ENCODE data around the gene AMACR. TPM values are rescaled to one million over a fixed set of nuclear protein-coding genes. Genes with fewer than 3 reads are reported as not detected.
A peak's percentile ranks its signal among the peaks of the same experiment; 100 is the strongest.

AMACR gene
- total and polyA plus RNA-seq, 2 of the 8 experiments (the other 6 are each of a cell fraction or from before 2014, with no cell fraction given), result 9.1 to 12.6 TPM

DNA sequence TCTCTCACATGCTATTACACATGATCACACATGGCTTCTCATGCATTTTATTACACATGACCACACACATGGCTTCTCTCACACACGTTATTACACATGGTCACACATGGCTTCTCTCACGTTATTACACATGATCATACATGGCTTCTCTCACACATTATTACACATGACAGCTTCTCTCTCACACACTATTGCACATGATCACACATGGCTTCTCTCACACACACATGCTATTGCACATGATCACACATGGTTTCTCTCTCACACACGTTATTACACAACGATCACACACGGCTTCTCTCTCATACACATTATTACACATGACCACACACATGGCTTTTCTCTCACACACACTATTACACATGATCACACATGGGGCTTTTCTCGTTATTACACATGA is 22.4 kb downstream of the AMACR start:
- no peak overlapping the region for H3K18ac ChIP-seq (ENCODE audit: extremely low read depth, low read length)
- peak overlapping the region; percentile 32 for H3K56ac ChIP-seq (replicated peaks; ENCODE audit: insufficient read length, low read depth, low read length)
- H4K5ac ChIP-seq (ENCODE audit: insufficient read length, low read depth, low read length), result no peak overlapping the region
- no peak overlapping the region for H3K4ac ChIP-seq (replicated peaks; ENCODE audit: insufficient read length, low read depth, low read length)
- H4K20me1 ChIP-seq (replicated peaks in 1 of 2; ENCODE audit: control insufficient read depth in 1 of 2, insufficient read depth in 2 of 2, low read length in 2 of 2), result no peaks in the 10 kb centered on the region
- no peak overlapping the region for H3K14ac ChIP-seq (ENCODE audit: insufficient read length)
- H3K4me1 ChIP-seq (replicated peaks in 1 of 4; ENCODE audit: control insufficient read depth in 3 of 4, insufficient read depth in 4 of 4, low read length in 3 of 4), result no peaks in the 10 kb centered on the region; a peak in 1 of 7 replicates
- WGBS, 2 experiments (ENCODE audit: extremely low coverage in 1 of 2, insufficient coverage in 1 of 2, insufficient read length in 1 of 2, insufficient replicate concordance in 2 of 2, low coverage in 1 of 2, low lambda C conversion rate in 2 of 2, missing lambda C conversion rate in 1 of 2), result 88% methylated on average over 6 of the region's 6 CpGs; no CpG with 5 or more reads in 1 of the 2 experiments
- peak overlapping the region; percentile 5; the same call in 1 of the 2 replicates for H2BK12ac ChIP-seq (ENCODE audit: low read depth, low read length)
- H2AFZ ChIP-seq (ENCODE audit: low read length), result no peak overlapping the region
- no peak overlapping the region for H2BK15ac ChIP-seq (ENCODE audit: low read length)
- peaks cover 5% of the 10 kb centered on the region for H3K23me2 ChIP-seq (ENCODE audit: low read depth, low read length)
- H3K79me2 ChIP-seq (ENCODE audit: control insufficient read depth in 1 of 2, insufficient read depth in 2 of 2, low read length in 2 of 2), result no peaks in the 10 kb centered on the region
- no peak overlapping the region for H3K23ac ChIP-seq (ENCODE audit: insufficient read length)
- no peak overlapping the region for H4K91ac ChIP-seq (replicated peaks; ENCODE audit: insufficient read length, low read length)
- H3K27ac ChIP-seq (ENCODE audit: low read depth, low read length), result no peak overlapping the region
- ChIA-PET CTCF (ENCODE audit: partially characterized antibody) (no interaction called here), POLR2A (ENCODE audit: partially characterized antibody) (no interaction called here)
- H3K27me3 ChIP-seq (replicated peaks in 1 of 4; ENCODE audit: control insufficient read depth in 3 of 4, extremely low read depth in 1 of 4, insufficient read depth in 3 of 4, low read length in 3 of 4), result no peaks in the 10 kb centered on the region
- H3K4me2 ChIP-seq (ENCODE audit: insufficient read depth in 1 of 2, low read depth in 2 of 2, low read length in 2 of 2), result no peak overlapping the region
- no peak overlapping the region for H2BK20ac ChIP-seq (ENCODE audit: low read length)
- peak overlapping the region; percentile 95; the same call in 1 of the 2 replicates for H2AK5ac ChIP-seq (ENCODE audit: low read depth, low read length)
- H2BK120ac ChIP-seq (replicated peaks; ENCODE audit: low read depth, low read length), result no peak overlapping the region
- H3K79me1 ChIP-seq (ENCODE audit: low read depth, low read length), result no peaks in the 10 kb centered on the region
- DNase-seq (ENCODE audit: low read depth in 1 of 2, low spot score in 2 of 2) (no peak), FAIRE-seq (no peak)
- H3K36me3 ChIP-seq (ENCODE audit: control insufficient read depth in 2 of 4, insufficient read depth in 4 of 4, low read length in 3 of 4), result peaks cover 0 to 8% (median 4%) of the 10 kb centered on the region in 4 experiments; a peak in 5 of 8 replicates
- H4K8ac ChIP-seq (ENCODE audit: extremely low read depth, insufficient read depth, low read length), result no peak overlapping the region
- H3K9ac ChIP-seq (replicated peaks in 1 of 4; ENCODE audit: extremely low read depth in 1 of 4, low read depth in 3 of 4, low read length in 3 of 4), result no peak overlapping the region
- peaks cover 0 to 10% of the 10 kb centered on the region in 2 experiments; a peak in 1 of 4 replicates for H3K9me3 ChIP-seq (ENCODE audit: insufficient read depth in 2 of 2, low read depth in 1 of 2, low read length in 1 of 2)
- H2BK5ac ChIP-seq (ENCODE audit: low read depth, low read length), result no peak overlapping the region
- H3K4me3 ChIP-seq (ENCODE audit: extremely low read depth in 1 of 4, insufficient read depth in 2 of 4, low read depth in 3 of 4, low read length in 4 of 4), result no peak overlapping the region
- TF ChIP-seq, protein P1, sequence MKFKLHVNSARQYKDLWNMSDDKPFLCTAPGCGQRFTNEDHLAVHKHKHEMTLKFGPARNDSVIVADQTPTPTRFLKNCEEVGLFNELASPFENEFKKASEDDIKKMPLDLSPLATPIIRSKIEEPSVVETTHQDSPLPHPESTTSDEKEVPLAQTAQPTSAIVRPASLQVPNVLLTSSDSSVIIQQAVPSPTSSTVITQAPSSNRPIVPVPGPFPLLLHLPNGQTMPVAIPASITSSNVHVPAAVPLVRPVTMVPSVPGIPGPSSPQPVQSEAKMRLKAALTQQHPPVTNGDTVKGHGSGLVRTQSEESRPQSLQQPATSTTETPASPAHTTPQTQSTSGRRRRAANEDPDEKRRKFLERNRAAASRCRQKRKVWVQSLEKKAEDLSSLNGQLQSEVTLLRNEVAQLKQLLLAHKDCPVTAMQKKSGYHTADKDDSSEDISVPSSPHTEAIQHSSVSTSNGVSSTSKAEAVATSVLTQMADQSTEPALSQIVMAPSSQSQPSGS (IDR thresholded peaks at IDR 0.05; ENCODE audit: low read length), result no peak
- TF ChIP-seq CHD2 (IDR thresholded peaks at IDR 0.05; ENCODE audit: low read length), result no peak
- TF ChIP-seq EP300 (IDR thresholded peaks at IDR 0.05; ENCODE audit: borderline replicate concordance in 1 of 2, low read depth in 2 of 2, low read length in 2 of 2), result no peak
- no peak for TF ChIP-seq TCF12 (IDR thresholded peaks at IDR 0.05; ENCODE audit: low read depth, low read length)
- TF ChIP-seq RFX5 (IDR thresholded peaks at IDR 0.05; ENCODE audit: borderline replicate concordance, low read depth, low read length), result no peak
- TF ChIP-seq RNF2 (IDR thresholded peaks at IDR 0.05; ENCODE audit: borderline replicate concordance, low read depth, low read length, missing control alignments, poor library complexity, severe bottlenecking), result no peak
- TF ChIP-seq SUZ12 (IDR thresholded peaks at IDR 0.05; ENCODE audit: low read length), result no peak
- TF ChIP-seq, protein P2, sequence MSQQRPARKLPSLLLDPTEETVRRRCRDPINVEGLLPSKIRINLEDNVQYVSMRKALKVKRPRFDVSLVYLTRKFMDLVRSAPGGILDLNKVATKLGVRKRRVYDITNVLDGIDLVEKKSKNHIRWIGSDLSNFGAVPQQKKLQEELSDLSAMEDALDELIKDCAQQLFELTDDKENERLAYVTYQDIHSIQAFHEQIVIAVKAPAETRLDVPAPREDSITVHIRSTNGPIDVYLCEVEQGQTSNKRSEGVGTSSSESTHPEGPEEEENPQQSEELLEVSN (IDR thresholded peaks at IDR 0.05), result no peak
- TF ChIP-seq PHF8 (conservative IDR thresholded peaks at IDR 0.05; ENCODE audit: low read depth, low read length), result no peak
- TF ChIP-seq SIRT6 (IDR thresholded peaks at IDR 0.05; ENCODE audit: low read length), result no peak
- no peak for TF ChIP-seq BCL11A (IDR thresholded peaks at IDR 0.05; ENCODE audit: low read depth in 2 of 2, low read length in 2 of 2)
- TF ChIP-seq SIX5 (IDR thresholded peaks at IDR 0.05; ENCODE audit: low read depth, low read length), result no peak

All from H1 (cell line).